Esophagus (tissue), 2 donors: ENCODE results near the gene GRIN1. TPM values are rescaled to one million over a fixed set of nuclear protein-coding genes. Genes with fewer than 3 reads are reported as not detected.

Experiments used
- H3K27ac ChIP-seq, 2 donors: one replicate each; pipeline ENCODE4 v1.5.1; 2013; ENCODE audit warnings: low read depth in 2 of 2, mild to moderate bottlenecking in 2 of 2, inconsistent platforms in 1 of 2, low read length in 1 of 2, moderate library complexity in 1 of 2
- H3K27me3 ChIP-seq, 2 donors: one replicate each; pipeline ENCODE4 v1.6.1; 2013; ENCODE audit warnings: low read length in 2 of 2, control low read depth in 1 of 2, mild to moderate bottlenecking in 1 of 2; ENCODE audit not compliant: insufficient read depth in 2 of 2, control insufficient read depth in 1 of 2
- H3K36me3 ChIP-seq, 2 donors: one replicate each; pipeline ENCODE4 v1.6.1; 2013; ENCODE audit warnings: low read length in 1 of 2; ENCODE audit not compliant: control insufficient read depth in 2 of 2, insufficient read depth in 2 of 2
- H3K4me1 ChIP-seq, 2 donors: one replicate each; pipeline ENCODE4 v1.6.1; 2013; ENCODE audit warnings: low read length in 1 of 2; ENCODE audit not compliant: control insufficient read depth in 2 of 2, insufficient read depth in 2 of 2
- H3K4me3 ChIP-seq, 2 donors: one replicate each; pipeline ENCODE4 v1.5.1; 2013; ENCODE audit warnings: low read length in 2 of 2, mild to moderate bottlenecking in 2 of 2, low read depth in 1 of 2, moderate library complexity in 1 of 2
- H3K9me3 ChIP-seq, 2 donors: one replicate each; pipeline ENCODE4 v1.6.1; 2013; ENCODE audit warnings: mild to moderate bottlenecking in 2 of 2, low read depth in 1 of 2, low read length in 1 of 2, moderate library complexity in 1 of 2; ENCODE audit not compliant: control insufficient read depth in 2 of 2, insufficient read depth in 1 of 2
- WGBS, 2 donors: extraction: QIAGEN DNeasy Blood & Tissue Kit; methylation state at CpG; one replicate each; pipeline ENCODE4 v1.1.7; 2013; 5-methylcytosine and 5-hydroxymethylcytosine counted together
- polyA plus RNA-seq, 2 donors: library from polyadenylated mRNA; stranded (reverse); fragments of 200-250 nt; gene quantifications; one replicate each; pipeline ENCODE4 v1.2.3, GENCODE V29; 2013
- donor health status: healthy with polysubstance abuse.
- donor health status: Bipolar disorder and iron deficiency.

GRIN1 gene
- polyA plus RNA-seq, 2 donors = 0.06 to 0.14 TPM

DNA sequence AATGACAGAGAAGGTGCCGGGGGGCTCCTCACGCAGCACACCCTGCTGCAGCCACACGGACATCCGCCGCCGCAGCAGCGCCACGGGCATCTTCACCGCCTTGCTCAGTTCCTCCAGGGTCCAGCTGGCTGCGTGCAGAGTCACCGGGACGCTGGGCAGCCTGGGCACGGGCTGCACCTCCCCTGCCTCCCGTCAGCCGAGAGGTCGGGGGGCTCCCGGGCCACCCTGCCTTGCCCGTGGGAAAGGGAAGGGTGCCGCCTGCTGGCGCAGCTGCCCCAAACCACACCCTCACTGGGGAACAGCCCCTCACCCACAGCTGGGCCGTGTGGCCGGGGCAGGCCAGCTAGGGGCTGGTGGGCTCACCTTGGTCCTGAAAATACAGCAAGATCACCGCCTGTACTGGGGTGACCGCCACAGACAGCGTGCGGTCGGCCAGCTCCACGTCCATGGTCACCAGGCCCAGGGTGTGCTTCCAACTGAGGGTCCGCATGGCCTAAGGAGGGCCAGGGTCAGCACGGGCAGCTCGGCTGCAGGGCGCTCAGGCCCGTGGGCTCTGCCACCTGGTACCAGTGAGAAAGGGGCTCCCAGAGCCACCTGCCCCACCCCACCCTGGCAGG, 36.5 kb downstream of the GRIN1 start:
- 37 to 40% methylated on average over 29 to 33 of the region's 33 CpGs for WGBS, 2 donors
- no peak overlapping the region for H3K4me3 ChIP-seq
- H3K27ac ChIP-seq = no peak overlapping the region
- peaks cover 0 to 2% of the 10 kb centered on the region in 2 donors for H3K27me3 ChIP-seq
- H3K4me1 ChIP-seq = peaks cover 5 to 36% of the 10 kb centered on the region in 2 donors
- peaks cover 4 to 25% of the 10 kb centered on the region in 2 donors for H3K36me3 ChIP-seq
- H3K9me3 ChIP-seq = no peaks in the 10 kb centered on the region

DNA sequence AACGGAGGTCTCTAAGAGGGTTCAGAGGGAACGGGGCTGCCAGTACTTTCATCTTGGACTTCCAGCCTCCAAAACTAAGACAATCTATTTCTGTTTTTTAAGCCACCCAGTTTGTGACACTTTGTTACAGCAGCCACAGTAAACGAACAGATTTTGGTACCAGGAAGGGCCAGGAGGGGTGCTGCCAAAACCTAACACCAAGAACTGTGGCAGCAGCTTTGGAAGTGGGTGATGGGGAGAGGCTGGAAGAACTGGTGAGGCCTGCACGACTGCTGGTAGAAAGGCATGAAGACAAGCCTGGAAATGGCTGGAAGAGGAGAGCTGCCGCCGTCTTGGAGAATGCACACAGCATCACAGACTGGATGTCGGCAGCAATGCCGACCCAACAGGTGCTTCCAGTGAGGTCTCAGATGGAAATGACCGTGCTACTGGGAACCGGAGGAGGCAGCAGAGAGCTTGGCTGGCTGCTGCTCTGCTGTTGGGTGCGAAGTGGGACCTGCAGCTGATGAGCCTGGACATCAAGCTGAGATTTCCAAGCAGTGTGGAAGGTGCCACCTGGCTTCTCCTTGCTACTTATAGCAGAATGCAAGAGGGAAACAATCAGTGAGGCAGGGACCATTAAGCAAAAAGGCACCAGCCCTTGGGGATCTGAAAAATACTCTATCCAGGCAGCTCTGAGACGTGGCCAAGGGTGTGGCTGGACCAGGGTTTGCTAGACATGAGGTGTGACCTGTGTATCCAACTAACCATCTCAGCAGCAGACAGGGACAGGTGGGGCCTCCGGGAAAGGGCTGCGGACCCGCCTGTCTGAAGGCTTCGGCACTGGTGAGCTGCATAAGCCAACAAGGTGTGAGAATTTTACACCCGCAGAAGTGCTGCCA, 37.6 kb downstream of the GRIN1 start:
- no peak overlapping the region for H3K4me3 ChIP-seq
- 49 to 50% methylated on average over 17 of the region's 17 CpGs for WGBS, 2 donors
- H3K27me3 ChIP-seq = no peaks in the 10 kb centered on the region
- H3K9me3 ChIP-seq = no peaks in the 10 kb centered on the region
- peak overlapping the region in 1 of 2 donors; percentile 14 for H3K27ac ChIP-seq
- peaks cover 4 to 36% of the 10 kb centered on the region in 2 donors for H3K36me3 ChIP-seq
- peaks cover 5 to 34% of the 10 kb centered on the region in 2 donors for H3K4me1 ChIP-seq

DNA sequence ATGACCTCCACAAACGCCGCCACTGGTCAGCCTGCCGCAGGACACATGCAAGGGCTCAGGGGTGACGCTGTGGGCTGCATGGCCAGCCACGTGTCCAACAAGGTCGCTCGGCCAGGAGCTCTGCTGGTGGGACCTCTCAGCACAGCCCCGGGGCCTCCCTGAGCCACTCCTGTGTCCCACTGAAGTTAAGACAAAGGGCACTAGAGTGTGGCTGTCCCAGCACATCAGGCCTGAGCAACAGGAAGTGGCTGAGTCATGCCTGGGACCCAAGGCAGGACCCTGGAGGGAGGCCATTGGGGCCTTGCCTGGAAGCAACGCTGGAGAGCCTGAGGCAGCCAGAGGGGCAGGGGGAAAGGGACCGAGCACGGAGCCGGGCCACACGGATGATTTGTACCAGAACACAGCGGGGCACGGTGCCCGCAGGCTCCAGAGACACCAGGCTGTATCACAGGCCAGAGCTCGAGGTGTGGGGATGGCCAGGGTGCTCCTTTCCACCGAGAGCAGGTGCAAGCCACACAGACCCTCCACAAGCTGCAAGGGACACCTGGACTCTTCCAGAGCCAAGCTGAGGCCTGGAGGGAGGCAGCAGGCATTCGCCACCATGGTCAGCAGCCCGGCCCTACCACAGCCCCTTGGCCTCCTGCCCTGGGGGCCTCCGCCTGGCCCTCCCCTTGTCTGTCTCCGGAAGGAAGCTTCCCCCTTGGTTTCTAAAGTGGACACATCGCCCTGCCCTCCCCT, 39.4 kb downstream of the GRIN1 start:
- H3K36me3 ChIP-seq = peaks cover 8 to 51% of the 10 kb centered on the region in 2 donors
- no peak overlapping the region for H3K4me3 ChIP-seq
- no peak overlapping the region for H3K27ac ChIP-seq
- 87 to 93% methylated on average over 23 of the region's 23 CpGs for WGBS, 2 donors
- peaks cover 5 to 17% of the 10 kb centered on the region in 2 donors for H3K4me1 ChIP-seq
- no peaks in the 10 kb centered on the region for H3K9me3 ChIP-seq
- H3K27me3 ChIP-seq = no peaks in the 10 kb centered on the region

DNA sequence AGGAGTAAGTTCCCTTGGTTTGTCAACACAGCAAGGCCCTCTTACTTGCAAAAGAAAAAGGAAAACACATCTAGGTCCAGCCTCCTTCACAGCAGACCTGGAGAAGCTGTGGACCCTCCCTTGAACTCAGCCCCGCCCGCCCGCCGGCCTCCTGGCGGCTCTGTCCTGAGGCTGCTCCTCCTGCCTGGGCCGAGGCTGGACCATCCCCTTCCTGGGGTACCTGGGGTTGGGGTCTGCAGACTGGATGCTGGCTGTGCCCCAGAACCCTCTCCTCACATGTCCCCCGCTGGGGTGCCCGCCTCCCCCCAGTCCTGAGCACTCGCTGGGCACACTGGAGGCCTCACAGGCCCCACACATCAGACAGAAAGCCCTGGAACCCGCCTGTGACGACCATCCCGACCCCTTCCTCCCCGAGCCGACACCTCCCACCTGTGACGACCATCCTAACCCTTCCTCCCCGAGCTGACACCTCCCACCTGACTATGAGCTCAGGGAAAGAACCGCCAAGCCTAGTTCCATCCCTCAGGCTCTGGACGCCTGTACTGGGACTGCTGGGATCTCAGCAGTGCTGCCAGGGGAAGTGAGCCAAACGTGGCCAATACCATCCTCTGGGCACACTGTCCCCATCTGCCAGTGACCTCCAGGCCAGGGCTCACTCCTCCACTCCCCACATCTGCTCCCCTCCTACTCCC, 40.1 kb downstream of the GRIN1 start:
- 86 to 88% methylated on average over 17 to 19 of the region's 19 CpGs for WGBS, 2 donors
- H3K9me3 ChIP-seq = no peaks in the 10 kb centered on the region

DNA sequence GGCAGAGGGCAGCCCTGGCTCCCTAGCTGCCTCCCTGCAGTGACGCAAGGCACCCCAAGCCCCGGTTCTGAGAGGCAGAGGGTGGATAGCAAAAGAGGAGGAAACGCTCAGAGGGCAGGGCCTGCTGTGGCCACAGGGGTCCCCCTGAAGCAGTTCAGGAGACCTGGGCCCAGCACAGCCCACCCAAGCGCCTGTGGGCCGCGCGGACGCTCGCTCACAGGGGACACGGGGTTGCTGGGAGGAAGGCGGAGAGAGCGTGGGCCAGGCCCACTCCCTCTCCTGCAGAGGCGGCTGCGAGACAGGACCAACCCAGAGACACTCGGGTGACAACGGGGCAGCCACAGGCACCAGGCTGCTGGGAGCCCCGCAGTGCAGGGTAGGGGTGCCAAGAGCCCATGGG, 40.8 kb downstream of the GRIN1 start:
- WGBS, 2 donors = 92 to 98% methylated on average over 12 to 17 of the region's 17 CpGs
- Histone ChIP-seq H3K9me3 (no peaks in the 10 kb centered on the region), H3K4me3 (no peak overlapping the region), H3K36me3 (peaks cover 16 to 64% of the 10 kb centered on the region in 2 donors), H3K27me3 (no peaks in the 10 kb centered on the region), H3K4me1 (peaks cover 3 to 7% of the 10 kb centered on the region in 2 donors), H3K27ac (no peak overlapping the region)

More for the DNA sequence above, 40.1 kb downstream of the GRIN1 start:
- H3K36me3 ChIP-seq = peaks cover 13 to 58% of the 10 kb centered on the region in 2 donors
- H3K4me3 ChIP-seq = no peak overlapping the region
- peaks cover 3 to 11% of the 10 kb centered on the region in 2 donors for H3K4me1 ChIP-seq
- H3K27me3 ChIP-seq = no peaks in the 10 kb centered on the region
- no peak overlapping the region for H3K27ac ChIP-seq

DNA sequence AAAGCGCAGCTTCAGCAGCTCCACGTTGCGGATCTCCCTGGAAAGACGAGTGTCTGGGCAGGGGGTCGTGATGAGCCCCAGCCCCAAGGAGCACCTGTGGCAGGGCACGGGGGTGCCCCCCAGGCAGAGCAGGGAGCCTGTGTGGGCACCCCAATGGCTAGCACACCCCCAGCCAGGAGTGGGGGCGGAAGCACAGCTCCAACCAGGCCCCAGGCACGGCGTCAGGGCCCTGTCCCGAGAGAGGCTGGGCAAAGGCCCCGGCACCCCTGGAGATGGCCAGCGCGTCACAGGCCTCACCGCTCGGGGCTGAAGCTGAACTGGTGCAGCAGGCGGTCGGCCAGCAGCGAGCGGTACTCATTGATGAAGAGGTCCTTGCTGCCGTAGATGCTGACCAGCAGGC, 41.5 kb downstream of the GRIN1 start:
- 92 to 96% methylated on average over 20 of the region's 20 CpGs for WGBS, 2 donors
- Histone ChIP-seq H3K36me3 (peaks cover 16 to 71% of the 10 kb centered on the region in 2 donors), H3K27me3 (no peaks in the 10 kb centered on the region), H3K27ac (no peak overlapping the region), H3K4me3 (no peak overlapping the region), H3K4me1 (peaks cover 0 to under 1% of the 10 kb centered on the region in 2 donors), H3K9me3 (no peaks in the 10 kb centered on the region)

DNA sequence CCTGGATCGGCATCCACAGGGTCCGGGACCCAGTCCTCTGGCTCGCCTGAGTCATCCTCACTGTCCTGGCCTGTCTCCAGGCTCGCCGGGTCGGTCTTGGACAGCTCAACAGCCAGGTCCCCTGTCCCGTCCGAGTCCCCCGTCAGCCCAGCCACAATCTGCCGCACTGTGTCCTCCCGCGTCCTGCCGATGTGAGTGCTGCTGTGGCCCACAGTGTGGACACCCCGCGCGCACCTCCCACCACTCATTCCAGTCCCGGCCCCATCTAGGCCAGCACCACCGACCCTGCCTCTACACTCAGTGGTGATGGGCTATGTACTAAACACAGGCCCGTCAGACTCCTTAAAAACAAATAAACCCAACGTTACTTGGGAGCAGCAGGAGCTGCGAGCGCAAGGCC, 42.7 kb downstream of the GRIN1 start:
- Histone ChIP-seq H3K4me1 (peaks cover 5 to 9% of the 10 kb centered on the region in 2 donors), H3K9me3 (no peaks in the 10 kb centered on the region), H3K27me3 (no peaks in the 10 kb centered on the region), H3K36me3 (peaks cover 16 to 80% of the 10 kb centered on the region in 2 donors), H3K4me3 (no peak overlapping the region), H3K27ac (no peak overlapping the region)
- 92 to 95% methylated on average over 22 of the region's 22 CpGs for WGBS, 2 donors

DNA sequence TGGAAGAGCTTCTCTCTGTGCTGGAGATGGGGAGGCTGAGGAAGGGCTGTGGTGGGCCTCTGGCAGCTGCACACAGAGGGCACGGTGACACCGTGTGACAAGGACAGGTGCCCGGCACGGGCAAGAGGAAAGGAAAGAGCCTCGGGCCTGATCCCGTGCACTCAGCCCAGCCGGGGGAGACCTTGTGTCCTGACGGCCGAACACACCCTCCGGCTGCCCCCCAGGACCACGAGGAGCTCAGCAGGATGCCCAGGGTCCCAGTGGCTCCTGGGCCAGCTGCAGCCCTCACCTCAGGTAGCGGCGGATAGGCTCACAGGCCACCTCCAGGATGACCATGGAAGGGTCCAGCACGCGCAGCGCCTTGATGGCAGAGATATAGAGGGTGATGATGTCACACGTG, 43.9 kb downstream of the GRIN1 start:
- Histone ChIP-seq H3K27me3 (no peaks in the 10 kb centered on the region), H3K36me3 (peaks cover 16 to 84% of the 10 kb centered on the region in 2 donors), H3K4me3 (no peak overlapping the region), H3K4me1 (peaks cover 13 to 19% of the 10 kb centered on the region in 2 donors), H3K9me3 (no peaks in the 10 kb centered on the region), H3K27ac (no peak overlapping the region)
- 90 to 96% methylated on average over 17 of the region's 17 CpGs for WGBS, 2 donors
